ACHN (cell line): Measurements from ENCODE around the gene RPUSD4.

Experiments used
- DNase-seq: peaks from one replicate; pipeline ENCODE4 v3.0.0-alpha.2; 2015
- in situ Hi-C: cut with HindIII; loops from 2 replicates; pipeline ENCODE4 v1.10.0; 2017; ENCODE audit warnings: low sequenced_read_pairs, low pct_ligation_motif_present, low pct_unique_long_range_greater_than_20kb

Gene RPUSD4

GRCh38 chr11:126163779-126164178 lies 47.7 kb downstream of the RPUSD4 start:
- in situ Hi-C loops = no loop called here

GRCh38 chr11:126163074-126163700 lies 48.3 kb downstream of the RPUSD4 start:
- peak; percentile 71 for DNase-seq
- in situ Hi-C loops = no loop called here

More at GRCh38 chr11:126163779-126164178, 47.7 kb downstream of the RPUSD4 start:
- DNase-seq = no peak

DNA sequence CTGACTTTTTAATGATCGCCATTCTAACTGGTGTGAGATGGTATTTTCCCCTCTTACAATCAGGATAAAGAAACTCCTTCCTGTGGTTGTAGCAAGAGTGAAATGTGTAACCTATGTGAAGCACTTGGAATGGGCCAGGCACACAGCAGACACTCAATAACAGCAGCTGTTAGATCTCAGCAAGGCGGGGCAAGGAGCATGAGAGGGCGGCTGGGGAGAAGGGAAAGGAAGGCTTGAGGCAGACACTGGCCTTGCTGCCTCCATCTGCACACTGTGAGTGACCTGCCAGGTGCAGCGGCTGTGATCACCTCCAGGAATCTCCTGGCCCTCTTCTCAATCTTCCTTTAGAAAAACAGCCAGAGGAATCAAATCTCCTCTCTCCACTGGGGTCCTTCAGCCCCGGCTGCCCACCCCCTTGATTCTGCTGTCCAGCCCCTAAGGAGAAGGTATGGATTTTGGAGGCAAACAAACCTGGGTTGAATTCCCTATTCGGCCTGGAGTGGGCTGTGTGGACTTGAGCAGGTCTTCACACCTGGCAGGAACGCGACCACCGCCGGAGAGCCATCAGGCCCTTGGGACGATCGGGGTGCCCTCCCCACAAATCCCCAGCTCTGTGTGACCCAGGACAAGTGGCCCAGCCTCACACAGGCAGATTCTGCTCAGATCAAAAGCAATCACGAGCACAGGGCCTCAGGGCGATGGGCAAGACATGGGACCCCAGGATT lies 49.0 kb downstream of the RPUSD4 start:
- DNase-seq = no peak
- in situ Hi-C loops = no loop called here

DNA sequence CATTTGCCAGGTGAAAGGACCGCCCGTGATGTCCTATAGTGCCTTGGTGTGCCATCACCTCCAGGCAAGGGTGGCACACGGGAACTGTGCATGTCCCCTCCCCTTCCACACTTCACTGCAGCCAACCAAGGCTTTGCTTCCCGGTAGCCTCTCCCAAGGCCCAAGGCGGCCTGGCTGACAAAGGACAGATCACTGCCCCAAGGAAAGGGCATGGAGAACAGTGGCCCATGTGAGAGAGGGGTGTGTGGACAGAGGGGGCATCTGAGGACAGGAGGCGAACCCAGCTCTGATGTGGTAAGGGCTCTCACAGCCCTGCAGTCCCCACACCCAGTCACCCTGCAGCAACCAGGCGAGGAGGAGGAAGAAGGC lies 50.4 kb downstream of the RPUSD4 start:
- in situ Hi-C loops = no loop called here
- DNase-seq = no peak

DNA sequence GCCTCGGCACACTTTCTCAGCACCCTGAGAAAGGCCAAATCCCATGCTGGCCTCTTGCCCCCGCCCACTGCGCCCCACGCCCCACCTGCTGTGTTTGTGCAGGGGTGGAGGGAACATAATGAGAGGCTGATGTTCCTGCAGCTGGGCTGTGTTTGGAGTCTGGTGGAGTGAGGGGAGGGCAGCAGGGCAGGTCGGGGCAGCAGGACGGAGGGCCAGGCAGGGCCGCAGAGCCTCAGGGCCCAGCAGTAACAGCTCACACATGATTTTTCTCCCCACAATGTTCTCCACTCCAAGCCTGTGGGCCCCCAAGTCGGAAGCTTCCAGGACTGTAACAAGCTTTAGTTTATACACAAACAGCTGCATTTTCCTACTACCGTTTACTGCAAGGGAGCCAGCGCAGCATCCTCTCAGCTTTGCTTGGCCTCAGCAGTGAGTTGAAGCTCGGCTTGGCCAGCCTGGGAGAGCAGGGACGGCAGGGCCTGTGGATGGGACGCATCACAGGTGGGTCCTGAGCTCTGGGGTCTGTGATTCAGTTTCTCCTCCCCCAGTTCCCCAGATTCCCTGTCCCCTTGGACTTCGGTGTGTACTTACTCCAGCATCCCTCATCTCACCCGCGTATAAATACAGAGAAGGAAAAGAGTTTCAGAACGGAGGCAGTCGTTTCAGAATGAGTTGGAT lies 51.0 kb downstream of the RPUSD4 start:
- no peak for DNase-seq
- in situ Hi-C loops = no loop called here

DNA sequence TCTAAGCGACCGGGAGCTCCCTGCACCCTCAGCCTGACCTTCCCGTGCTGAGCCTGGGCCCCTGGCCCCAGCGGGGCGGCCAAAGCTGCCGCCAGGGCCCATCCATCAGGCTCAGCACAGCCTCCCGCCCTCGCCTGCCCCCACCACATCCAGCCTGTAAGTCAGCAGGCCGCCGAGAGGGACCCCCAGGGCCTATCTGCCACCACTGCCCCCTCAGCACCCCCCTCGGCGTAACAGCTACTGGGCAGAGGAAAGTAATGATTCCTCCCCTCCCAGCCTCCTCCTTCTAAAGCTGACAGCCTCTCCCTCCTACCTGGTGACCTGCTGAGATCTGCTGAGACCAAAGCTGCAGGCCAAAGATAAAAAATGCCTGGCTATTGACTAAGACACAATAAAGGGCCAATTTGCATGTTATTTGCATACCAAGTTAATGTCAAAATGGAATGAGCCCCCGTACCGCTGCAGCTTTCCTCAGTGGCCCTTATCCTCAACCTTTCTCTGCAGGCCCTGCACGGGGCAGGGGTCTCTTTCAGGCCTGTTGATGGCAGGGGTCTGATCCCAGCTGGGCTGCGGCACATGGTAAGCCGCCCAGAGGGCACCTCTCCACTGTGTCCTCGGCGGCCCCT lies 51.6 kb downstream of the RPUSD4 start:
- DNase-seq = no peak
- in situ Hi-C loops = no loop called here

GRCh38 chr11:126158054-126158791 lies 53.2 kb downstream of the RPUSD4 start:
- in situ Hi-C loops = no loop called here
- no peak for DNase-seq

DNA sequence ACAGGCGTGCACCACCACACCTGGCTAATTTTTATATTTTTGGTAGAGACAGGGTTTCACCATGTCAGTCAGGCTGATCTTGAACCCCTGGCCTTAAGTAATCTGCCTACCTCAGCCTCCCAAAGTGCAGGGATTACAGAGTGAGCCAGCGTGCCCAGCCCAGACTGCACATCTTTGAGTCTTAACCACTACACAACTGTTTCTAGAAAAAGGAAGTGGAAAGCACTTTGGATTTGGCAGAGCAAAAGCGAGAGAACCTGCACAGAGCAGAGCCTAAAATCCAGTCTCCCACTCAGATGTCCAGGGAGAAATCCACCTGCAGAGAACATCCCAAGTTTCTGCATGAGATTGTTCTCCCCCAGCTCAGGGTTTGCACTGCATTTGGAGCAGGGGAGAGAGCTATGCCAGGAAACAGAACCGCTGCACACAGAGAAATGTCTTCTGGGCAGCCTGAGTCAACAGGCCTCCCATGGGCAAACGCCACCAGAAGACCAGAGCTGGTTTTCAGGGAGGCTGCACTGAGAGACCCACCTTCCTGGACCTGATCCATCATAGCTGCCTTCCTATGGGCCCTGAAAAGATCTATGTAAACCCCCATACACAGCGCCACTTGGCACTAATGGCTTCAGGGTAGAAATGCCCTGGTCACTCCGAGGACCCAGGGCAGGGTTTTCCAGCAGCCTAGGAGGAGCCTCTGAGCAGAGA lies 54.0 kb downstream of the RPUSD4 start:
- in situ Hi-C loops = no loop called here

DNA sequence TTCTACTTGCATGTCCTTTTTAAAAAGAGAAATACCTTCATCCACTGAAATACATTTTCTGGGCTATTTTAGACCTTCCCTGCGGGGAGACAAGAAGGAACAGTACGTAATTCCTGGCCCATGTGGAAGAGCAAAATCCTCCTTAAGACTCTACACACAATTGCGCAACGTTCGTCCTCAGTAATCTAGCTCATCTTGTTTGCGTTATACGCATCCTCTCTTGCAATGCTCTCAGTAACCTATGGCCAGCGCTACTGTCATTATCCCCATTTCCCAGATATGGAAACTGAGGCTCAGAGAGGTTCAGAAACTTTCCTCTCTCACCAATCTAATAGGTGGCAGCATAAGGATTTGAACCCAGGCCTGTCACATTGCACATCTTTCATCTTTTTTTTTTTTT lies 54.6 kb downstream of the RPUSD4 start:
- in situ Hi-C loops = no loop called here
- DNase-seq = no peak

More for the DNA sequence above, 54.0 kb downstream of the RPUSD4 start:
- no peak for DNase-seq

GRCh38 chr11:126155402-126156187 lies 55.9 kb downstream of the RPUSD4 start:
- in situ Hi-C loops = no loop called here

GRCh38 chr11:126154691-126155090 lies 56.8 kb downstream of the RPUSD4 start:
- in situ Hi-C loops = no loop called here
- no peak for DNase-seq

More at GRCh38 chr11:126155402-126156187, 55.9 kb downstream of the RPUSD4 start:
- no peak for DNase-seq

DNA sequence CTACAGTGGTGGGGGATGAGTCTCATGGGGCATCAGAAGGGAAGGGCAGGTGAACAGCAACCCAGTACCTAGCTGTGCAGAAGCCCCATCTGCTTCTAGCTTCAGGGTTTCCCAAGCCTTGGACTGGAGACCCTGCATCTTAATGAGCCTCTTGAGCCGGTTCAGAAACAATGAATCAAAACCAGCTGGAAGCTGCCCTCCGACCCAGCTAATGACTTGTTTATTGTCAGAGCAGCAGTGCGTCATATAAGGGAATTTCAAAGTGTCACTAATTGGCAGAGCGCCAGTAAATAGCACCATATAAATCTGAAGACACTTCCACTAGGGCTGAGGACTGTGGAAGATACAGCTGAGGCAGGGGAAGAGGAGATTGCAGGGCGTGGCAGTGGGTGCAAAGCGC lies 57.5 kb downstream of the RPUSD4 start:
- no peak for DNase-seq
- in situ Hi-C loops = no loop called here

DNA sequence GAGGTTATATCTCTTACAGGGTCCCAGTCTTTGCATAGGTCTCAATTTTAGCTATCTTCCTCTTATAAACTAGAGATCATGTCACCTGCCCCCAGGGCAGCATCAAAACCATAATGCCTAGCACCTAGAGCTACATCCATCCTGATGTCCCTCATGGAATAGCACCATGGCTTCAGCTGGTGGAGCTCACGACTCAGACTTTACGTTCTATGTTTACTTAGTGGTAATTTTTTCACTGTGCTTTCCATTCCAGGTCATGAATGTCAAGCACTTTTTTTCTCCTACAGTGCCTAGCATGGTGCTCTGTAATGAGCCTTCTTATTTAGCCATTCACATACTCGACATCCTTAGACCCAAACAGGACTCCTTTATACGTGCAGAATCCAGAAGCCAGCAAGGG lies 58.4 kb downstream of the RPUSD4 start:
- in situ Hi-C loops = no loop called here
- DNase-seq = no peak

DNA sequence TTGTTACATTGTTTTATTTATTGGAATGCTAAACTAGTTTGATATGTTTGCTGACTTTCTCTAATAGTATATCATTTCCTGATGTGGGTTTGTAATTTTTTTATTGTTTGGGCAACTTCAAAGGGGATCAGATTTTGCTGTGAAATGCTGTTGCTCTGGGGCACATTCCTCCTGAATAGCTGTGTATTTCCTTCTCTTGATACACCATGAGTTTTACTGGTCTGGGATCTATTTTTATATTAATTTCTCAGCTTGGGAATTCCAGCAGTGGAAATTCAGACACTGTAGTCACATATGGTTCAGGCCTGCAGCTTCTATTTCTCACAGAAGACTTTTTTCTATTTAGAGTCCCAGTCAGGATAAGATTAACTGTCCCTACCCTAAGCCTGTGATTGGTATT lies 58.9 kb downstream of the RPUSD4 start:
- no peak for DNase-seq
- in situ Hi-C loops = no loop called here

GRCh38 chr11:126152152-126152551 lies 59.3 kb downstream of the RPUSD4 start:
- in situ Hi-C loops = no loop called here
- no peak for DNase-seq
